Measurements from ENCODE around the gene DMBT1.
"Not testable (repeated sequence)": the region's sequence is repeated elsewhere in the genome, so short reads cannot be mapped to it uniquely, and the experiment has no call there.

DMBT1 gene

GRCh38 chr10:122557516-122557915 is 3.0 kb upstream of the DMBT1 start:
- Mint-ChIP-seq H3K27ac (no peak overlapping the region), H3K27me3 (peaks cover 12% of the 10 kb centered on the region), H3K36me3 (ENCODE audit: low read depth) (no peaks in the 10 kb centered on the region), H3K9me3 (no peaks in the 10 kb centered on the region), H3K4me3 (no peak overlapping the region), H3K4me1 (peaks cover 20% of the 10 kb centered on the region)
- no peak for DNase-seq
- no peak for ATAC-seq

- H3K36me3 Mint-ChIP-seq (ENCODE audit: low read depth): no peaks in the 10 kb centered on the region
- H3K4me1 Mint-ChIP-seq: peaks cover 20% of the 10 kb centered on the region
- H3K27me3 Mint-ChIP-seq: peaks cover 15% of the 10 kb centered on the region
- ATAC-seq (no peak), DNase-seq (no peak)
- H3K4me3 Mint-ChIP-seq: no peak overlapping the region
- H3K9me3 Mint-ChIP-seq: no peaks in the 10 kb centered on the region
- no peak overlapping the region for H3K27ac Mint-ChIP-seq
Measured at GRCh38 chr10:122558452-122558851, 2.1 kb upstream of the DMBT1 start.

- no peaks in the 10 kb centered on the region for H3K36me3 Mint-ChIP-seq (ENCODE audit: low read depth)
- peaks cover 15% of the 10 kb centered on the region for H3K27me3 Mint-ChIP-seq
- H3K9me3 Mint-ChIP-seq: no peaks in the 10 kb centered on the region
- H3K4me1 Mint-ChIP-seq: peaks cover 20% of the 10 kb centered on the region
- H3K4me3 Mint-ChIP-seq: no peak overlapping the region
- no peak overlapping the region for H3K27ac Mint-ChIP-seq
- ATAC-seq (no peak), DNase-seq (no peak)
Measured at GRCh38 chr10:122559228-122559627, 1.3 kb upstream of the DMBT1 start.

GRCh38 chr10:122561212-122561611 is 658 bp downstream of the DMBT1 start:
- Mint-ChIP-seq H3K9me3 (no peaks in the 10 kb centered on the region), H3K36me3 (ENCODE audit: low read depth) (no peaks in the 10 kb centered on the region), H3K4me1 (peaks cover 22% of the 10 kb centered on the region), H3K27me3 (peaks cover 18% of the 10 kb centered on the region), H3K27ac (no peak overlapping the region), H3K4me3 (no peak overlapping the region)
- ATAC-seq: no peak
- no peak for DNase-seq

- DNase-seq (no peak), ATAC-seq (no peak)
- no peaks in the 10 kb centered on the region for H3K9me3 Mint-ChIP-seq
- peaks cover 22% of the 10 kb centered on the region for H3K4me1 Mint-ChIP-seq
- H3K27ac Mint-ChIP-seq: no peak overlapping the region
- no peak overlapping the region for H3K4me3 Mint-ChIP-seq
- H3K36me3 Mint-ChIP-seq (ENCODE audit: low read depth): no peaks in the 10 kb centered on the region
- peaks cover 17% of the 10 kb centered on the region for H3K27me3 Mint-ChIP-seq
Measured at GRCh38 chr10:122561792-122562191, 1.2 kb downstream of the DMBT1 start.

GRCh38 chr10:122564980-122565379 is 4.4 kb downstream of the DMBT1 start:
- DNase-seq (no peak), ATAC-seq (no peak)
- Mint-ChIP-seq H3K4me3 (no peak overlapping the region), H3K9me3 (no peaks in the 10 kb centered on the region), H3K27ac (no peak overlapping the region), H3K4me1 (peaks cover 8% of the 10 kb centered on the region), H3K27me3 (peaks cover 32% of the 10 kb centered on the region), H3K36me3 (ENCODE audit: low read depth) (no peaks in the 10 kb centered on the region)

- Mint-ChIP-seq H3K4me1 (peaks cover 8% of the 10 kb centered on the region), H3K27ac (no peak overlapping the region), H3K9me3 (no peaks in the 10 kb centered on the region), H3K27me3 (peaks cover 32% of the 10 kb centered on the region), H3K36me3 (ENCODE audit: low read depth) (no peaks in the 10 kb centered on the region), H3K4me3 (no peak overlapping the region)
- peak; percentile 79 for DNase-seq
- ATAC-seq: no peak
Measured at GRCh38 chr10:122565766-122566206, 5.2 kb downstream of the DMBT1 start.

- Mint-ChIP-seq H3K27me3 (peaks cover 29% of the 10 kb centered on the region), H3K4me3 (no peak overlapping the region), H3K4me1 (peaks cover 5% of the 10 kb centered on the region), H3K27ac (no peak overlapping the region), H3K36me3 (ENCODE audit: low read depth) (no peaks in the 10 kb centered on the region), H3K9me3 (no peaks in the 10 kb centered on the region)
- DNase-seq: no peak
- no peak for ATAC-seq
Measured at GRCh38 chr10:122566632-122567031, 6.1 kb downstream of the DMBT1 start.

GRCh38 chr10:122567056-122567660 is 6.6 kb downstream of the DMBT1 start:
- no peaks in the 10 kb centered on the region for H3K9me3 Mint-ChIP-seq
- peaks cover 27% of the 10 kb centered on the region for H3K27me3 Mint-ChIP-seq
- no peaks in the 10 kb centered on the region for H3K36me3 Mint-ChIP-seq (ENCODE audit: low read depth)
- ATAC-seq (peak; percentile 50), DNase-seq (peak; percentile 59)
- no peak overlapping the region for H3K27ac Mint-ChIP-seq
- no peak overlapping the region for H3K4me3 Mint-ChIP-seq
- peaks cover 2% of the 10 kb centered on the region for H3K4me1 Mint-ChIP-seq

- H3K36me3 Mint-ChIP-seq (ENCODE audit: low read depth): no peaks in the 10 kb centered on the region
- H3K4me1 Mint-ChIP-seq: peaks cover 2% of the 10 kb centered on the region
- peaks cover 24% of the 10 kb centered on the region for H3K27me3 Mint-ChIP-seq
- H3K27ac Mint-ChIP-seq: no peak overlapping the region
- ATAC-seq (no peak), DNase-seq (no peak)
- no peak overlapping the region for H3K4me3 Mint-ChIP-seq
- no peaks in the 10 kb centered on the region for H3K9me3 Mint-ChIP-seq
Measured at GRCh38 chr10:122568551-122568950, 8.0 kb downstream of the DMBT1 start.

GRCh38 chr10:122570920-122571319 is 10.4 kb downstream of the DMBT1 start:
- Mint-ChIP-seq H3K27ac (no peak overlapping the region), H3K4me1 (no peaks in the 10 kb centered on the region), H3K4me3 (no peak overlapping the region), H3K9me3 (peaks cover 5% of the 10 kb centered on the region), H3K36me3 (ENCODE audit: low read depth) (no peaks in the 10 kb centered on the region), H3K27me3 (peaks cover 17% of the 10 kb centered on the region)
- DNase-seq: no peak
- no peak for ATAC-seq

- peaks cover 17% of the 10 kb centered on the region for H3K27me3 Mint-ChIP-seq
- no peak overlapping the region for H3K27ac Mint-ChIP-seq
- no peaks in the 10 kb centered on the region for H3K36me3 Mint-ChIP-seq (ENCODE audit: low read depth)
- H3K9me3 Mint-ChIP-seq: peaks cover 5% of the 10 kb centered on the region
- no peak overlapping the region for H3K4me3 Mint-ChIP-seq
- H3K4me1 Mint-ChIP-seq: no peaks in the 10 kb centered on the region
- DNase-seq (no peak), ATAC-seq (no peak)
Measured at GRCh38 chr10:122571892-122572291, 11.3 kb downstream of the DMBT1 start.

GRCh38 chr10:122575776-122576175 is 15.2 kb downstream of the DMBT1 start:
- peaks cover 5% of the 10 kb centered on the region for H3K9me3 Mint-ChIP-seq
- H3K4me1 Mint-ChIP-seq: no peaks in the 10 kb centered on the region
- DNase-seq: no peak
- peaks cover 3% of the 10 kb centered on the region for H3K27me3 Mint-ChIP-seq
- H3K36me3 Mint-ChIP-seq (ENCODE audit: low read depth): no peaks in the 10 kb centered on the region
- H3K27ac Mint-ChIP-seq: no peak overlapping the region
- H3K4me3 Mint-ChIP-seq: no peak overlapping the region
- no peak for ATAC-seq

GRCh38 chr10:122576291-122576690 is 15.7 kb downstream of the DMBT1 start:
- no peaks in the 10 kb centered on the region for H3K4me1 Mint-ChIP-seq
- no peak overlapping the region for H3K27ac Mint-ChIP-seq
- no peaks in the 10 kb centered on the region for H3K36me3 Mint-ChIP-seq (ENCODE audit: low read depth)
- peaks cover 5% of the 10 kb centered on the region for H3K9me3 Mint-ChIP-seq
- no peak for DNase-seq
- no peak overlapping the region for H3K4me3 Mint-ChIP-seq
- ATAC-seq: no peak
- H3K27me3 Mint-ChIP-seq: peaks cover 3% of the 10 kb centered on the region

GRCh38 chr10:122577311-122577885 is 16.8 kb downstream of the DMBT1 start:
- H3K36me3 Mint-ChIP-seq (ENCODE audit: low read depth): no peaks in the 10 kb centered on the region
- H3K4me3 Mint-ChIP-seq: no peak overlapping the region
- H3K4me1 Mint-ChIP-seq: no peaks in the 10 kb centered on the region
- no peak for ATAC-seq
- H3K9me3 Mint-ChIP-seq: peaks cover 5% of the 10 kb centered on the region
- no peak for DNase-seq
- H3K27me3 Mint-ChIP-seq: no peaks in the 10 kb centered on the region
- no peak overlapping the region for H3K27ac Mint-ChIP-seq

- not testable (repeated sequence) for H3K4me3 Mint-ChIP-seq; H3K36me3 Mint-ChIP-seq (ENCODE audit: low read depth); ATAC-seq; H3K4me1 Mint-ChIP-seq; H3K27me3 Mint-ChIP-seq; H3K27ac Mint-ChIP-seq; DNase-seq; H3K9me3 Mint-ChIP-seq
Measured at GRCh38 chr10:122586070-122586469, 25.5 kb downstream of the DMBT1 start.
